Ishikawa (cell line): ENCODE measurements around the gene RNF168.

Experiments used
- CEBPB ChIP-seq: IDR thresholded peaks from 2 replicates; pipeline ENCODE4 v1.6.1; 2012
- CREB1 ChIP-seq: IDR thresholded peaks from 2 replicates; pipeline ENCODE4 v1.6.1; 2012; ENCODE audit warnings: low read depth
- EGR1 ChIP-seq: IDR thresholded peaks from 2 replicates; pipeline ENCODE4 v1.6.1; 2012
- EP300 ChIP-seq: IDR thresholded peaks from 2 replicates; pipeline ENCODE4 v1.6.1; 2012; ENCODE audit warnings: borderline replicate concordance
- FOXM1 ChIP-seq: IDR thresholded peaks from 2 replicates; pipeline ENCODE4 v1.6.1; 2012; ENCODE audit warnings: low read depth, borderline replicate concordance
- MAX ChIP-seq: IDR thresholded peaks from 2 replicates; pipeline ENCODE4 v1.6.1; 2012
- NFIC ChIP-seq: IDR thresholded peaks from 2 replicates; pipeline ENCODE4 v1.6.1; 2012
- RAD21 ChIP-seq: IDR thresholded peaks from 2 replicates; pipeline ENCODE4 v1.6.1; 2012; ENCODE audit warnings: low read depth
- REST ChIP-seq: IDR thresholded peaks from 2 replicates; pipeline ENCODE4 v1.6.1; 2012; ENCODE audit warnings: low read depth, mild to moderate bottlenecking
- TAF1 ChIP-seq: IDR thresholded peaks from 2 replicates; pipeline ENCODE4 v1.6.1; 2012; ENCODE audit warnings: low read depth, mild to moderate bottlenecking
- TCF12 ChIP-seq: IDR thresholded peaks from 2 replicates; pipeline ENCODE4 v1.6.1; 2012; ENCODE audit warnings: low read depth
- TEAD4 ChIP-seq: IDR thresholded peaks from 2 replicates; pipeline ENCODE4 v1.6.1; 2012
- USF1 ChIP-seq: IDR thresholded peaks from 2 replicates; pipeline ENCODE4 v1.6.1; 2012
- YY1 ChIP-seq: IDR thresholded peaks from 2 replicates; pipeline ENCODE4 v1.6.1; 2012; ENCODE audit warnings: low read depth
- ZBTB7A ChIP-seq: IDR thresholded peaks from 2 replicates; pipeline ENCODE4 v1.6.1; 2012; ENCODE audit warnings: low read depth

RNF168 gene

GRCh38 chr3:196518966-196519717 is 15.6 kb upstream of the RNF168 start:
- TF ChIP-seq RAD21: peak; percentile 92
- peak; percentile 92 for TF ChIP-seq MAX
- no peak for TF ChIP-seq REST
- peak; percentile 53 for TF ChIP-seq USF1

- TF ChIP-seq TEAD4 (no peak), TAF1 (no peak), REST (no peak), USF1 (no peak; the same call in 1 of the 2 replicates), MAX (peak; percentile 61; the same call in 1 of the 2 replicates), CREB1 (no peak), EP300 (no peak), ZBTB7A (no peak), YY1 (no peak), NFIC (peak; percentile 95), CEBPB (peak; percentile 56), RAD21 (no peak), TCF12 (no peak; the same call in 1 of the 2 replicates), EGR1 (no peak), FOXM1 (no peak)
Measured at GRCh38 chr3:196517919-196518318, 14.4 kb upstream of the RNF168 start.

GRCh38 chr3:196517162-196517800 is 13.7 kb upstream of the RNF168 start:
- TF ChIP-seq RAD21 (no peak; the same call in 1 of the 2 replicates), REST (no peak), USF1 (no peak), YY1 (no peak; the same call in 1 of the 2 replicates), EGR1 (no peak), TEAD4 (no peak), TAF1 (no peak)
